Fibroblast of mammary gland (primary cell): ENCODE measurements around the gene RTP5.

ENCODE experiments used
- DNase-seq: peaks from one replicate; pipeline ENCODE4 v3.0.0-alpha.2; 2010; ENCODE audit warnings: low read depth
- H3K4me3 ChIP-seq: 2 replicates; pipeline ENCODE4 v1.5.1; 2011; ENCODE audit warnings: low read depth, mild to moderate bottlenecking, low read length, moderate library complexity; ENCODE audit not compliant: control insufficient read depth
- CTCF ChIP-seq: conservative IDR thresholded peaks from 2 replicates; pipeline ENCODE4 v1.5.1; 2011; ENCODE audit warnings: low read depth, low read length, inconsistent platforms; ENCODE audit not compliant: control insufficient read depth, insufficient read depth

Gene RTP5

GRCh38 chr2:241846406-241846805 is 23.1 kb upstream of the RTP5 start:
- no peak for TF ChIP-seq CTCF
- no peak for DNase-seq
- no peak overlapping the region for H3K4me3 ChIP-seq

GRCh38 chr2:241848761-241849615 is 20.5 kb upstream of the RTP5 start:
- no peak overlapping the region for H3K4me3 ChIP-seq
- TF ChIP-seq CTCF = no peak
- no peak for DNase-seq

GRCh38 chr2:241849616-241850543 is 19.6 kb upstream of the RTP5 start:
- DNase-seq = no peak
- H3K4me3 ChIP-seq = no peak overlapping the region
- TF ChIP-seq CTCF = no peak

- no peak overlapping the region for H3K4me3 ChIP-seq
- no peak for TF ChIP-seq CTCF
- DNase-seq = no peak
Measured at GRCh38 chr2:241850544-241851324, 18.8 kb upstream of the RTP5 start.

- no peak for TF ChIP-seq CTCF
- no peak for DNase-seq
- H3K4me3 ChIP-seq = no peak overlapping the region
Measured at GRCh38 chr2:241851325-241852115, 18.0 kb upstream of the RTP5 start.
